Measurements from ENCODE around the gene NT5C1A. TPM values are rescaled to one million over a fixed set of nuclear protein-coding genes. Genes with fewer than 3 reads are reported as not detected.

NT5C1A gene
- total RNA-seq, 4 donors from 2014 or later = 1.1 TPM; not detected in 3

DNA sequence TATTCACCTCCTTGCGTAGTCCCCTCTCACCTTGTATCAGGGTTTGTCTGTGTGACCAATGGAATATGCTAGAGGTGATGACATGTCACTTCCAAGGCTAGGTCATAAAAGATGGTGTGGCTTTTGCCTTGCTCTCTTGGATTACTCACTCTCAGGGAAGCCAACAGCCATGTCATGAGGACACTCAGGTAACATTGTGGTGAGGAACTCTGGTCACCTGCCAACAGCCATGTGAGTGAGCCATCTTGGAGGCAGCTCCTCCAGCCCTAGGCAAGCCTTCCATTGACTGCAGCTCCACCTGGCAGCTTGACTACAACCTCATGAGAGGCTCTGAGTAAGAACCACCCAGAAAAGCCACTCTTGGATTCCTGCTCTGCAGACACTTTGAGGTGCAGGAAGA lies 21.5 kb downstream of the NT5C1A start:
- no peak for ATAC-seq
- TF ChIP-seq, protein P1, sequence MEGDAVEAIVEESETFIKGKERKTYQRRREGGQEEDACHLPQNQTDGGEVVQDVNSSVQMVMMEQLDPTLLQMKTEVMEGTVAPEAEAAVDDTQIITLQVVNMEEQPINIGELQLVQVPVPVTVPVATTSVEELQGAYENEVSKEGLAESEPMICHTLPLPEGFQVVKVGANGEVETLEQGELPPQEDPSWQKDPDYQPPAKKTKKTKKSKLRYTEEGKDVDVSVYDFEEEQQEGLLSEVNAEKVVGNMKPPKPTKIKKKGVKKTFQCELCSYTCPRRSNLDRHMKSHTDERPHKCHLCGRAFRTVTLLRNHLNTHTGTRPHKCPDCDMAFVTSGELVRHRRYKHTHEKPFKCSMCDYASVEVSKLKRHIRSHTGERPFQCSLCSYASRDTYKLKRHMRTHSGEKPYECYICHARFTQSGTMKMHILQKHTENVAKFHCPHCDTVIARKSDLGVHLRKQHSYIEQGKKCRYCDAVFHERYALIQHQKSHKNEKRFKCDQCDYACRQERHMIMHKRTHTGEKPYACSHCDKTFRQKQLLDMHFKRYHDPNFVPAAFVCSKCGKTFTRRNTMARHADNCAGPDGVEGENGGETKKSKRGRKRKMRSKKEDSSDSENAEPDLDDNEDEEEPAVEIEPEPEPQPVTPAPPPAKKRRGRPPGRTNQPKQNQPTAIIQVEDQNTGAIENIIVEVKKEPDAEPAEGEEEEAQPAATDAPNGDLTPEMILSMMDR (IDR thresholded peaks at IDR 0.05) = no peak
- WGBS, 2 donors (ENCODE audit: low coverage in 1 of 2) = 88% methylated on average over 1 of the region's 1 CpG; no CpG with 5 or more reads in 1 of the 2 donors
- Histone ChIP-seq H3K27ac (no peak overlapping the region), H3K4me3 (no peak overlapping the region), H3K9me3 (no peaks in the 10 kb centered on the region), H3K36me3 (no peaks in the 10 kb centered on the region), H3K27me3 (peaks cover 17% of the 10 kb centered on the region), H3K4me1 (peaks cover 0 to 32% (median 4%) of the 10 kb centered on the region in 3 donors)

DNA sequence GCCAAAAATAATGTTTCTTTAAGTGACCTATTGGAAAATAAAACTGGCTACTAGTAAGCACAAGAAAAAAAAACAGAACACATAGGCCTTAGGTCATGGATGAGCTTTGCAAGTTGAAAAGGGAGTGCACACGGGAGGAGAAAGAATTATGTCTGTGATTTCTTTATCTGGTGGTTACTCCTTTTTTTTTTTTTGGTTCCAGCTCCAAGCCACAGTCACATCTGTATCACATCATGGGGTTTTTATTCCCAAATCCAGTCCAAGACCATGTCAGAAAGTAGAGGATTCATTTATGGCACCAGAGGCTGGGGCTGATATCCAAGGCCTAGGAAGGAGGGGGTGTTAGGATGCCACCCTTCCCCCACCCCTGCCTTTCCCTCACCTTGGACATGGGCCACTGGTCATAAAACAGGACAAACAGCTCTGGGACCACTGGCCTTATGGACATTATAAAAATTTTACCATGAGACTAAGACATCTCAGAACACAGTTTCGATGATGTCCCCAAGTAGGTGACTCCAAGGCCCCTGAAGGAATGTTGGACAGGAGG lies 22.2 kb downstream of the NT5C1A start:
- no peak for ATAC-seq
- H3K27ac ChIP-seq = no peak overlapping the region
- H3K4me1 ChIP-seq = peaks cover 0 to 32% (median 4%) of the 10 kb centered on the region in 3 donors
- no peak overlapping the region for H3K4me3 ChIP-seq
- no peak for TF ChIP-seq EP300 (IDR thresholded peaks at IDR 0.05)
- H3K9me3 ChIP-seq = no peaks in the 10 kb centered on the region
- H3K27me3 ChIP-seq = peaks cover 15% of the 10 kb centered on the region
- 85 to 88% methylated on average over 1 to 2 of the region's 2 CpGs for WGBS, 2 donors (ENCODE audit: low coverage in 1 of 2)
- H3K36me3 ChIP-seq = no peaks in the 10 kb centered on the region

DNA sequence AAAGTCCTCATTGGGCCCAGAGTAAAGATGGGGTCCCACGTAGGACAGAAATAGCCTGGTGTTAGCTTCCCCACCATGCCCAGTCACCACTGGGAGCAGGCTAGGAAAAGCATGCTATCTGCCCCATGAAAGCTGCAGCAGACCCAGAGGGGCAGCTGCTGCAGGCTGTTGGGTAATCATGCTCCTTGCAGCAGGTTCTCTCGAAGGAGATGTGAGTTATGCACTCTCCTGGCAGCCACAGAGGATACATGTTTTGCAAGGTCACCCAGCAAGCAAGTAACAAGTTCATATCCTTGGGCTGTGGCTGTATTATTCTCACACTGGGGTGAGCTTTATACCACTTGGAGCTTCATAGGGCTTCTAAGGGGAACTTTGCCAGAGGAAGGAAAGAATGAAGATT lies 23.4 kb downstream of the NT5C1A start:
- ATAC-seq = no peak
- TF ChIP-seq, protein P1 (IDR thresholded peaks at IDR 0.05) = no peak
- TF ChIP-seq POLR2AphosphoS5 (IDR thresholded peaks at IDR 0.05) = no peak
- H3K27ac ChIP-seq = no peak overlapping the region
- no peaks in the 10 kb centered on the region for H3K36me3 ChIP-seq
- no peak overlapping the region for H3K4me3 ChIP-seq
- peaks cover 0 to 24% (median 4%) of the 10 kb centered on the region in 3 donors for H3K4me1 ChIP-seq
- H3K9me3 ChIP-seq = no peaks in the 10 kb centered on the region
- 66 to 86% methylated on average over 1 to 2 of the region's 2 CpGs for WGBS, 2 donors (ENCODE audit: low coverage in 1 of 2)
- H3K27me3 ChIP-seq = peaks cover 7% of the 10 kb centered on the region

DNA sequence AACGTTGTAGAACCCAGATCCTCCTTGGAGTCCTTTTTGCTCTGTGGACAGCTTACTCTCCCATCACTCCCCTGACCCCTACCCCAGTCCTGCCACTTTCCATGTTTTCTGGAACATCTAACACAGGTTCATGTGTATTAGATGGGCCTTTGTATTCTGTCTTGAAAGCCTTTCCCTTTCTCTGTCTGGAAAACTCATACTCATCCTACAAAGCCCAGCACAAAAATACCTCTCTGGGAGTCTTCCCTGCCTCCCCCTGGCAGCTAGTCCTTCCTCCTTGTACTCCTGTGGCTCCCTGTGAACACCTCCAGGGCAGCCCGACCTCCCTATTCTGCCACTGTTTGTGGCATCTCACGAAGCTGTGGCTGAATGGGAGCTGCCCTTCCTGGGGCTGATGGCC lies 24.7 kb downstream of the NT5C1A start:
- ATAC-seq = no peak
- H3K4me3 ChIP-seq = no peak overlapping the region
- peak overlapping the region; percentile 8 to 74 (median 58) for H3K27ac ChIP-seq
- 64 to 83% methylated on average over 1 to 2 of the region's 3 CpGs for WGBS, 2 donors (ENCODE audit: low coverage in 1 of 2)
- no peaks in the 10 kb centered on the region for H3K9me3 ChIP-seq
- H3K36me3 ChIP-seq = no peaks in the 10 kb centered on the region
- H3K27me3 ChIP-seq = peaks cover 7% of the 10 kb centered on the region
- TF ChIP-seq, protein P1 (IDR thresholded peaks at IDR 0.05) = no peak
- TF ChIP-seq POLR2A (IDR thresholded peaks at IDR 0.05) (no peak), POLR2AphosphoS5 (IDR thresholded peaks at IDR 0.05) (no peak), EP300 (IDR thresholded peaks at IDR 0.05) (no peak)
- H3K4me1 ChIP-seq = peaks cover 0 to 17% (median 4%) of the 10 kb centered on the region in 3 donors

DNA sequence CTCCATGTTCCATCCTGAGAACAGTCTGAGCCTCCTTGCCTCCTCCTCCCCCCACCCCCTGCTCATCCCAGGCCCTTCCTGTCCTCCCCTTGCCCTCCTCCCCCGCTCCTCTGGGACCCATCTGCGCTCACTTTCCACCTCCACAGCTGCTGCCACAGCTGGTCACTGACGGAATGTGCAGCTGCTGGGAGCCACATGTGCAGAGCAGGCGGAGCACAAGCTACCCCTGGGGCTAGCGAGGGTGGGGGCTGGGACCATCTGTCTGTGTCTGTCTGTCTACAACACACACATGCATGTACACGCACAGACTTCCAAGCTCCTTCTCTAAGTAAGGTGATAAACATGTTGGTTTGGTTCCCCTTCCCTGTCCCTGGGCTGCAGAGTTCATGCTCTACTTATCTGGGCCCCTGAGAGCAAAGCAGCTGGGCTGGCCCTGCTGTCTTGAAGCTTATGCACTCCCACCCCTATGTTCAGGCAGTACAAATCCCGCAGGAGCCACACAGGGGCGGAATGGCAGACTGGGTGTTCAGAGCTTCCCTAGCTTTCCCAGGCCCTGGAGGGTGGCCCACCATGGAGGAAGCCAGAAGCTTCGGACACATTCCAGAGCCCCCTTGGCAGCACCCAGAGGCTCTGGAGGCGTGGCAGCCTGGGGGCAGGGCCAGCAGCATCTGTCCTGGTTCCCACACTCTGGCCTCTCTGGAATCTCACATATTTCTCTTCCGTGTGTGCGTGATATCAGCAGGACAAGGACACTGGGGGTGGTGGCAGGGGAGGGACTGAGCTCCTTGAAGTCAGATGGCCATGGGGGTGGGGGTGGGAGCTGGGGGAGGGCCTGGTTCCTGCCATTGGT lies 25.4 kb downstream of the NT5C1A start:
- peak; percentile 77 for ATAC-seq
- no peaks in the 10 kb centered on the region for H3K36me3 ChIP-seq
- no peak overlapping the region for H3K4me3 ChIP-seq
- H3K9me3 ChIP-seq = no peaks in the 10 kb centered on the region
- H3K27ac ChIP-seq = peak overlapping the region in 3 of 4 donors; percentile 54 to 74 (median 62)
- WGBS, 2 donors (ENCODE audit: low coverage in 1 of 2) = 30 to 46% methylated on average over 4 of the region's 12 CpGs
- peaks cover 10% of the 10 kb centered on the region for H3K27me3 ChIP-seq
- no peak for TF ChIP-seq POLR2A (IDR thresholded peaks at IDR 0.05)
- peak; percentile 71 for TF ChIP-seq POLR2AphosphoS5 (IDR thresholded peaks at IDR 0.05)
- no peak for TF ChIP-seq EP300 (IDR thresholded peaks at IDR 0.05)
- H3K4me1 ChIP-seq = peaks cover 0 to 17% (median 4%) of the 10 kb centered on the region in 3 donors

Measured in gastroesophageal sphincter (tissue), 4 donors.